T-helper 1 cell treated with Interleukin-12 subunit alpha and Interleukin-12 subunit beta and Interleukin-4 antibody, amounts not matched to agents 30 μg/mL and 1 μg/mL, for 36 hours (primary cell): ENCODE measurements around the gene FECH.

Source experiments
- H3K27ac Mint-ChIP-seq: one replicate; pipeline ENCODE4 v1.8.0; 2021; ENCODE audit warnings: mild to moderate bottlenecking, mixed read lengths
- H3K27me3 Mint-ChIP-seq: one replicate; pipeline ENCODE4 v1.8.0; 2021; ENCODE audit warnings: low read depth, mixed read lengths
- H3K36me3 Mint-ChIP-seq: one replicate; pipeline ENCODE4 v1.8.0; 2021; ENCODE audit warnings: low read depth, mixed read lengths
- H3K4me1 Mint-ChIP-seq: one replicate; pipeline ENCODE4 v1.8.0; 2021; ENCODE audit warnings: low read depth, mixed read lengths
- H3K4me3 Mint-ChIP-seq: one replicate; pipeline ENCODE4 v1.8.0; 2021; ENCODE audit warnings: mild to moderate bottlenecking, moderate library complexity, mixed read lengths
- H3K9me3 Mint-ChIP-seq: one replicate; pipeline ENCODE4 v1.8.0; 2021; ENCODE audit warnings: mixed read lengths

Gene FECH

GRCh38 chr18:57561261-57561660 is 25.2 kb downstream of the FECH start:
- Mint-ChIP-seq H3K27ac (no peak overlapping the region), H3K4me3 (no peak overlapping the region), H3K36me3 (peaks cover 10% of the 10 kb centered on the region), H3K27me3 (no peaks in the 10 kb centered on the region), H3K4me1 (peaks cover 2% of the 10 kb centered on the region), H3K9me3 (no peaks in the 10 kb centered on the region)

GRCh38 chr18:57559314-57559713 is 27.2 kb downstream of the FECH start:
- H3K4me1 Mint-ChIP-seq = peaks cover 2% of the 10 kb centered on the region
- peaks cover 8% of the 10 kb centered on the region for H3K36me3 Mint-ChIP-seq
- no peak overlapping the region for H3K4me3 Mint-ChIP-seq
- H3K9me3 Mint-ChIP-seq = no peaks in the 10 kb centered on the region
- no peaks in the 10 kb centered on the region for H3K27me3 Mint-ChIP-seq
- H3K27ac Mint-ChIP-seq = no peak overlapping the region

GRCh38 chr18:57555134-57555533 is 31.4 kb downstream of the FECH start:
- no peaks in the 10 kb centered on the region for H3K9me3 Mint-ChIP-seq
- peaks cover 7% of the 10 kb centered on the region for H3K36me3 Mint-ChIP-seq
- H3K27ac Mint-ChIP-seq = no peak overlapping the region
- H3K4me3 Mint-ChIP-seq = no peak overlapping the region
- H3K4me1 Mint-ChIP-seq = no peaks in the 10 kb centered on the region
- no peaks in the 10 kb centered on the region for H3K27me3 Mint-ChIP-seq

- Mint-ChIP-seq H3K36me3 (peaks cover 3% of the 10 kb centered on the region), H3K27ac (no peak overlapping the region), H3K27me3 (peaks cover under 1% of the 10 kb centered on the region), H3K4me3 (no peak overlapping the region), H3K4me1 (peaks cover under 1% of the 10 kb centered on the region), H3K9me3 (no peaks in the 10 kb centered on the region)
These were observed 36.0 kb downstream of the FECH start for GRCh38 chr18:57550510-57550909.

GRCh38 chr18:57547260-57547659 is 39.2 kb downstream of the FECH start:
- Mint-ChIP-seq H3K9me3 (no peaks in the 10 kb centered on the region), H3K36me3 (no peaks in the 10 kb centered on the region), H3K27me3 (peaks cover 8% of the 10 kb centered on the region), H3K4me3 (no peak overlapping the region), H3K4me1 (peaks cover 3% of the 10 kb centered on the region), H3K27ac (no peak overlapping the region)

GRCh38 chr18:57544936-57545660 is 41.4 kb downstream of the FECH start:
- Mint-ChIP-seq H3K36me3 (no peaks in the 10 kb centered on the region), H3K27ac (no peak overlapping the region), H3K27me3 (peaks cover 8% of the 10 kb centered on the region), H3K4me3 (no peak overlapping the region), H3K4me1 (peaks cover 3% of the 10 kb centered on the region), H3K9me3 (no peaks in the 10 kb centered on the region)

- Mint-ChIP-seq H3K4me3 (no peak overlapping the region), H3K9me3 (no peaks in the 10 kb centered on the region), H3K36me3 (no peaks in the 10 kb centered on the region), H3K27me3 (peaks cover 12% of the 10 kb centered on the region), H3K4me1 (peaks cover 3% of the 10 kb centered on the region), H3K27ac (no peak overlapping the region)
These were observed 42.9 kb downstream of the FECH start for GRCh38 chr18:57543560-57543959.

- Mint-ChIP-seq H3K4me3 (no peak overlapping the region), H3K9me3 (no peaks in the 10 kb centered on the region), H3K36me3 (no peaks in the 10 kb centered on the region), H3K27ac (no peak overlapping the region), H3K4me1 (peaks cover 3% of the 10 kb centered on the region), H3K27me3 (peaks cover 12% of the 10 kb centered on the region)
These were observed 43.6 kb downstream of the FECH start for GRCh38 chr18:57542812-57543427.

- Mint-ChIP-seq H3K4me1 (peaks cover 3% of the 10 kb centered on the region), H3K36me3 (no peaks in the 10 kb centered on the region), H3K9me3 (no peaks in the 10 kb centered on the region), H3K27me3 (peaks cover 12% of the 10 kb centered on the region), H3K27ac (no peak overlapping the region), H3K4me3 (no peak overlapping the region)
These were observed 44.4 kb downstream of the FECH start for GRCh38 chr18:57542126-57542525.

GRCh38 chr18:57539702-57540101 is 46.8 kb downstream of the FECH start:
- Mint-ChIP-seq H3K27ac (no peak overlapping the region), H3K9me3 (no peaks in the 10 kb centered on the region), H3K4me1 (no peaks in the 10 kb centered on the region), H3K36me3 (no peaks in the 10 kb centered on the region), H3K27me3 (peaks cover 4% of the 10 kb centered on the region), H3K4me3 (no peak overlapping the region)

GRCh38 chr18:57538614-57539013 is 47.9 kb downstream of the FECH start:
- Mint-ChIP-seq H3K9me3 (no peaks in the 10 kb centered on the region), H3K27me3 (peaks cover 4% of the 10 kb centered on the region), H3K4me1 (no peaks in the 10 kb centered on the region), H3K27ac (no peak overlapping the region), H3K36me3 (no peaks in the 10 kb centered on the region), H3K4me3 (no peak overlapping the region)

- H3K27me3 Mint-ChIP-seq = peaks cover 4% of the 10 kb centered on the region
- no peak overlapping the region for H3K4me3 Mint-ChIP-seq
- H3K27ac Mint-ChIP-seq = no peak overlapping the region
- H3K4me1 Mint-ChIP-seq = no peaks in the 10 kb centered on the region
- no peaks in the 10 kb centered on the region for H3K36me3 Mint-ChIP-seq
- no peaks in the 10 kb centered on the region for H3K9me3 Mint-ChIP-seq
These were observed 52.0 kb downstream of the FECH start for GRCh38 chr18:57534511-57534909.

GRCh38 chr18:57533868-57534510 is 52.5 kb downstream of the FECH start:
- H3K9me3 Mint-ChIP-seq = no peaks in the 10 kb centered on the region

GRCh38 chr18:57533006-57533867 is 53.3 kb downstream of the FECH start:
- Mint-ChIP-seq H3K4me3 (no peak overlapping the region), H3K9me3 (no peaks in the 10 kb centered on the region), H3K36me3 (no peaks in the 10 kb centered on the region), H3K27me3 (no peaks in the 10 kb centered on the region), H3K27ac (no peak overlapping the region), H3K4me1 (no peaks in the 10 kb centered on the region)

More at GRCh38 chr18:57533868-57534510, 52.5 kb downstream of the FECH start:
- H3K36me3 Mint-ChIP-seq = no peaks in the 10 kb centered on the region
- H3K4me3 Mint-ChIP-seq = no peak overlapping the region
- no peaks in the 10 kb centered on the region for H3K4me1 Mint-ChIP-seq
- H3K27me3 Mint-ChIP-seq = peaks cover under 1% of the 10 kb centered on the region
- no peak overlapping the region for H3K27ac Mint-ChIP-seq
